HepG2 (cell line): ENCODE measurements around the gene BCL2L13. TPM values are rescaled to one million over a fixed set of nuclear protein-coding genes. Genes with fewer than 3 reads are reported as not detected.

Experiments
- EHMT2 ChIP-seq: fragments of 200-600 bp; sonication (generic); IDR thresholded peaks from 2 replicates; pipeline ENCODE4 v1.7.0; 2017; ENCODE audit warnings: antibody characterized with exemption, low read depth, low read length, borderline replicate concordance
- ELF1 ChIP-seq: sonication (generic); formaldehyde crosslinking; IDR thresholded peaks from 2 replicates; pipeline ENCODE4 v1.4.0; 2020; ENCODE audit warnings: missing genetic modification reagents
- GMEB1 ChIP-seq: sonication (generic); formaldehyde crosslinking; IDR thresholded peaks from 2 replicates; pipeline ENCODE4 v1.5.1; 2020; ENCODE audit warnings: missing genetic modification reagents, mild to moderate bottlenecking, borderline replicate concordance
- IKZF5 ChIP-seq: IDR thresholded peaks from 2 replicates; pipeline ENCODE4 v1.6.1; 2018; ENCODE audit warnings: missing genetic modification reagents, mild to moderate bottlenecking, missing compliant biosample characterization
- MATR3 ChIP-seq: sonication (generic); formaldehyde crosslinking; IDR thresholded peaks from 2 replicates; pipeline ENCODE4 v1.4.0; 2020; ENCODE audit warnings: missing genetic modification reagents
- NFATC3 ChIP-seq: sonication (generic); formaldehyde crosslinking; IDR thresholded peaks from 2 replicates; pipeline ENCODE4 v1.5.1; 2020; ENCODE audit warnings: mild to moderate bottlenecking, missing genetic modification reagents
- RFXANK ChIP-seq: IDR thresholded peaks from 2 replicates; pipeline ENCODE4 v1.6.1; 2016
- SOX5 ChIP-seq: IDR thresholded peaks from 2 replicates; pipeline ENCODE4 v1.6.1; 2016; ENCODE audit warnings: borderline replicate concordance
- SRY ChIP-seq: sonication (generic); formaldehyde crosslinking; IDR thresholded peaks from 2 replicates; pipeline ENCODE4 v1.8.0; 2022; ENCODE audit warnings: mild to moderate bottlenecking, missing genetic modification reagents
- YEATS4 ChIP-seq: sonication (generic); formaldehyde crosslinking; IDR thresholded peaks from 2 replicates; pipeline ENCODE4 v1.4.0; 2020; ENCODE audit warnings: missing genetic modification reagents, borderline replicate concordance
- YY1 ChIP-seq: IDR thresholded peaks from 2 replicates; pipeline ENCODE4 v1.6.1; 2011; ENCODE audit warnings: low read length, low read depth, moderate library complexity, mild to moderate bottlenecking; ENCODE audit not compliant: insufficient read depth, insufficient replicate concordance
- ZHX1 ChIP-seq: sonication (generic); formaldehyde crosslinking; IDR thresholded peaks from 2 replicates; pipeline ENCODE4 v1.8.1; 2022; ENCODE audit warnings: low read depth, mild to moderate bottlenecking, missing genetic modification reagents
- ZNF335 ChIP-seq: sonication (generic); formaldehyde crosslinking; IDR thresholded peaks from 2 replicates; pipeline ENCODE4 v1.4.0; 2020; ENCODE audit warnings: missing genetic modification reagents
- ZNF841 ChIP-seq: sonication (generic); formaldehyde crosslinking; IDR thresholded peaks from 2 replicates; pipeline ENCODE4 v1.8.1; 2023; ENCODE audit warnings: missing genetic modification reagents, borderline replicate concordance
- polyA plus RNA-seq, 8 experiments: library from polyadenylated mRNA; depleted of rRNA in 3 of 8; stranded (reverse) in 7 of 8; unstranded in 1 of 8; fragments of >200 nt; fragmentation: Illumina TruSeq in 4 of 8; extraction: Trizol in 4 of 8; gene quantifications; 2 replicates each; pipeline versions ENCODE4 v1.2.1 to v1.2.3, GENCODE V29; 2011 to 2016; ENCODE audit warnings: low read depth in 4 of 8, missing spikeins in 1 of 8, mixed read lengths in 1 of 8; ENCODE audit not compliant: insufficient read depth in 1 of 8
- total RNA-seq, 5 experiments: library from RNA; depleted of rRNA; stranded (reverse); fragments of >200 nt; fragmentation: Illumina TruSeq; extraction: Trizol; gene quantifications; 2 replicates each; pipeline ENCODE4 v1.2.3, GENCODE V29; 2016; ENCODE audit warnings: low read depth in 1 of 5
- TF ChIP-seq, protein P1 (sequence below): sonication (generic); formaldehyde crosslinking; conservative IDR thresholded peaks from 2 replicates; pipeline ENCODE4 v1.4.0; 2020; ENCODE audit warnings: missing genetic modification reagents
- TF ChIP-seq, protein P2 (sequence below): sonication (generic); formaldehyde crosslinking; IDR thresholded peaks from 2 replicates; pipeline ENCODE4 v1.8.1; 2022; ENCODE audit warnings: mild to moderate bottlenecking, missing genetic modification reagents
- TF ChIP-seq, protein P3 (sequence below): sonication (generic); formaldehyde crosslinking; IDR thresholded peaks from 2 replicates; pipeline ENCODE4 v1.5.0; 2020; ENCODE audit warnings: missing genetic modification reagents, mild to moderate bottlenecking, borderline replicate concordance
- TF ChIP-seq, protein P4 (sequence below): IDR thresholded peaks from 2 replicates; pipeline ENCODE4 v1.6.1; 2018; ENCODE audit warnings: missing genetic modification reagents

The BCL2L13 gene
- total and polyA plus RNA-seq, 2 of the 13 experiments (the other 11 are each of a cell fraction or from before 2014, with no cell fraction given), result 13.5 to 14.6 TPM

DNA sequence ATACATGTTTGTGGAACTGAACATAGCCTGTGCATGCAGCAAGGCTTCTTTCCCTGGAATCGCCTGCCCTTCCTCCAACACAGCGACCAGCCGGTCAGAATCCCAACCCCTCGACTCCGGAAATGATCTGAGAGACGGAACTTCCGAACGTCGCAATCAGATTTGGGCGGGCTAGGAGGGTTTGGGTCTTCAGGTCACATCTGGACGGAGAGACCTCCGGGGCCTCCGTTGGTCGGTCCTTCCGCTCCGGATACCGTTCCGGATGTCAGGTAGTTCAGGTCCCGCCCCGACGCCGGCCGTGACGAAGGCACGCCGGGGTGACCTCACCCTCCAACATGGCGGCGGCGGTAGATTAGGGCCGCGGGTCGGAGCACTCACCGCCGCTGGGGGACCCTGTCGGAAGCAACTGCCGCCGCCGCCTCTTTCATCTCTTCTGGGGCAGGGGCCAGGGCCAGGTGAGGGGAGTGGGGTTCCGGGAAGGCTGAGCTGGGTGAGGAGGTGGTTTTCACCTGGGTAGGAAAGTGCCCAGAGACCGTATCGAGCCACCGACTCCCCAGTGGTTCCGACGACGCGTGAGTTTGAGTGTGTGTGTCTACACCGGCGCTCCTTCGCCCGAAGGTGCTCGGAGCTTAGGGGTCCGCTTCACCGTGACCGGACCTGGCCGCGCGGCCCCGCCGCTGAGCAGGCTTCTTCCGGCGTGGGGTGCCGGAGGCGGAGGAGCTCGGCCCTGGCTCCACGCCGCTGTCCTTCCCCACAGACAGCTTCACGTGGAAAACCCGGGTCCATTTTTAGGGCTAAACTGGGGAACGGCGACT lies at the start of gene BCL2L13 (continued):
- TF ChIP-seq EHMT2 (no peak), ZNF335 (CRISPR knock-in tag) (peak; percentile 50; the same call in 1 of the 2 replicates), ZHX1 (peak; percentile 81; the same call in 1 of the 2 replicates), IKZF5 (CRISPR knock-in tag) (peak; percentile 65), SOX5 (CRISPR knock-in tag) (no peak), YEATS4 (CRISPR knock-in tag) (peak; percentile 70), SRY (CRISPR knock-in tag) (peak; percentile 60), GMEB1 (CRISPR knock-in tag) (peak; percentile 99), YY1 (peak; percentile 97), RFXANK (no peak), ZNF841 (CRISPR knock-in tag) (no peak), NFATC3 (CRISPR knock-in tag) (no peak), MATR3 (no peak), ELF1 (CRISPR knock-in tag) (peak; percentile 84)
- TF ChIP-seq, protein P1, sequence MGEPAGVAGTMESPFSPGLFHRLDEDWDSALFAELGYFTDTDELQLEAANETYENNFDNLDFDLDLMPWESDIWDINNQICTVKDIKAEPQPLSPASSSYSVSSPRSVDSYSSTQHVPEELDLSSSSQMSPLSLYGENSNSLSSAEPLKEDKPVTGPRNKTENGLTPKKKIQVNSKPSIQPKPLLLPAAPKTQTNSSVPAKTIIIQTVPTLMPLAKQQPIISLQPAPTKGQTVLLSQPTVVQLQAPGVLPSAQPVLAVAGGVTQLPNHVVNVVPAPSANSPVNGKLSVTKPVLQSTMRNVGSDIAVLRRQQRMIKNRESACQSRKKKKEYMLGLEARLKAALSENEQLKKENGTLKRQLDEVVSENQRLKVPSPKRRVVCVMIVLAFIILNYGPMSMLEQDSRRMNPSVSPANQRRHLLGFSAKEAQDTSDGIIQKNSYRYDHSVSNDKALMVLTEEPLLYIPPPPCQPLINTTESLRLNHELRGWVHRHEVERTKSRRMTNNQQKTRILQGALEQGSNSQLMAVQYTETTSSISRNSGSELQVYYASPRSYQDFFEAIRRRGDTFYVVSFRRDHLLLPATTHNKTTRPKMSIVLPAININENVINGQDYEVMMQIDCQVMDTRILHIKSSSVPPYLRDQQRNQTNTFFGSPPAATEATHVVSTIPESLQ (CRISPR knock-in tag), result no peak
- TF ChIP-seq, protein P2, sequence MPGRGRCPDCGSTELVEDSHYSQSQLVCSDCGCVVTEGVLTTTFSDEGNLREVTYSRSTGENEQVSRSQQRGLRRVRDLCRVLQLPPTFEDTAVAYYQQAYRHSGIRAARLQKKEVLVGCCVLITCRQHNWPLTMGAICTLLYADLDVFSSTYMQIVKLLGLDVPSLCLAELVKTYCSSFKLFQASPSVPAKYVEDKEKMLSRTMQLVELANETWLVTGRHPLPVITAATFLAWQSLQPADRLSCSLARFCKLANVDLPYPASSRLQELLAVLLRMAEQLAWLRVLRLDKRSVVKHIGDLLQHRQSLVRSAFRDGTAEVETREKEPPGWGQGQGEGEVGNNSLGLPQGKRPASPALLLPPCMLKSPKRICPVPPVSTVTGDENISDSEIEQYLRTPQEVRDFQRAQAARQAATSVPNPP (CRISPR knock-in tag), result no peak
- TF ChIP-seq, protein P3, sequence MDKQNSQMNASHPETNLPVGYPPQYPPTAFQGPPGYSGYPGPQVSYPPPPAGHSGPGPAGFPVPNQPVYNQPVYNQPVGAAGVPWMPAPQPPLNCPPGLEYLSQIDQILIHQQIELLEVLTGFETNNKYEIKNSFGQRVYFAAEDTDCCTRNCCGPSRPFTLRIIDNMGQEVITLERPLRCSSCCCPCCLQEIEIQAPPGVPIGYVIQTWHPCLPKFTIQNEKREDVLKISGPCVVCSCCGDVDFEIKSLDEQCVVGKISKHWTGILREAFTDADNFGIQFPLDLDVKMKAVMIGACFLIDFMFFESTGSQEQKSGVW (CRISPR knock-in tag), result no peak
- TF ChIP-seq, protein P4, sequence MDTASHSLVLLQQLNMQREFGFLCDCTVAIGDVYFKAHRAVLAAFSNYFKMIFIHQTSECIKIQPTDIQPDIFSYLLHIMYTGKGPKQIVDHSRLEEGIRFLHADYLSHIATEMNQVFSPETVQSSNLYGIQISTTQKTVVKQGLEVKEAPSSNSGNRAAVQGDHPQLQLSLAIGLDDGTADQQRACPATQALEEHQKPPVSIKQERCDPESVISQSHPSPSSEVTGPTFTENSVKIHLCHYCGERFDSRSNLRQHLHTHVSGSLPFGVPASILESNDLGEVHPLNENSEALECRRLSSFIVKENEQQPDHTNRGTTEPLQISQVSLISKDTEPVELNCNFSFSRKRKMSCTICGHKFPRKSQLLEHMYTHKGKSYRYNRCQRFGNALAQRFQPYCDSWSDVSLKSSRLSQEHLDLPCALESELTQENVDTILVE (CRISPR knock-in tag), result peak; percentile 98
